GM12864 (cell line): ENCODE data around the gene DLGAP4.

ENCODE experiments used
- DNase-seq: peaks from one replicate; pipeline ENCODE4 v3.0.0-alpha.2; 2011; ENCODE audit warnings: low read depth
- H3K4me3 ChIP-seq: 2 replicates; pipeline ENCODE4 v1.5.1; 2011; ENCODE audit warnings: mild to moderate bottlenecking, low read depth, low read length, control low read depth
- CTCF ChIP-seq: IDR thresholded peaks from 2 replicates; pipeline ENCODE4 v1.5.1; 2011; ENCODE audit warnings: low read depth, mild to moderate bottlenecking, moderate library complexity, low read length, control low read depth, inconsistent platforms; ENCODE audit errors: missing control alignments

DLGAP4 gene

GRCh38 chr20:36360429-36360828, 54.3 kb downstream of the DLGAP4 start:
- no peak for DNase-seq
- no peak for TF ChIP-seq CTCF
- no peak overlapping the region for H3K4me3 ChIP-seq

GRCh38 chr20:36361406-36361805, 55.3 kb downstream of the DLGAP4 start:
- H3K4me3 ChIP-seq: no peak overlapping the region
- TF ChIP-seq CTCF: no peak
- no peak for DNase-seq

- TF ChIP-seq CTCF: no peak
- no peak for DNase-seq
- no peak overlapping the region for H3K4me3 ChIP-seq
Observed at GRCh38 chr20:36362261-36362660, 56.1 kb downstream of the DLGAP4 start.

- no peak for TF ChIP-seq CTCF
- H3K4me3 ChIP-seq: no peak overlapping the region
- DNase-seq: no peak
Observed at GRCh38 chr20:36362978-36363713, 57.0 kb downstream of the DLGAP4 start.

- DNase-seq: no peak
- no peak for TF ChIP-seq CTCF
- no peak overlapping the region for H3K4me3 ChIP-seq
Observed at GRCh38 chr20:36364506-36364905, 58.4 kb downstream of the DLGAP4 start.

- no peak for TF ChIP-seq CTCF
- H3K4me3 ChIP-seq: no peak overlapping the region
- no peak for DNase-seq
Observed at GRCh38 chr20:36366623-36367369, 60.7 kb downstream of the DLGAP4 start.
